Hepatocyte (in vitro differentiated cells): Measurements from ENCODE around the gene CARD11.

Experiments
- CTCF ChIP-seq: fragments of 200-600 bp; sonication (generic); IDR thresholded peaks from 2 replicates; pipeline ENCODE4 v1.5.1; 2016; ENCODE audit warnings: antibody characterized with exemption, mild to moderate bottlenecking; ENCODE audit not compliant: poor library complexity
- EZH2 ChIP-seq: fragments of 200-600 bp; sonication (generic); IDR thresholded peaks from 2 replicates; pipeline ENCODE4 v1.6.1; 2016; ENCODE audit warnings: antibody characterized with exemption, mild to moderate bottlenecking, borderline replicate concordance
- EZH2phosphoT487 ChIP-seq: fragments of 200-600 bp; sonication (generic); IDR thresholded peaks from one replicate; pipeline ENCODE4 v1.6.1; 2018; ENCODE audit warnings: antibody characterized with exemption, mild to moderate bottlenecking, low read depth, moderate library complexity; ENCODE audit not compliant: unreplicated experiment, severe bottlenecking

GRCh38 chr7:2959828-2960599, 83.7 kb downstream of the CARD11 start:
- TF ChIP-seq EZH2 (no peak), CTCF (no peak), EZH2phosphoT487 (no peak)
